Measurements from ENCODE around the gene LRMDA.

- no peak for TF ChIP-seq POLR2A (IDR thresholded peaks at IDR 0.05)
- TF ChIP-seq, protein P1, sequence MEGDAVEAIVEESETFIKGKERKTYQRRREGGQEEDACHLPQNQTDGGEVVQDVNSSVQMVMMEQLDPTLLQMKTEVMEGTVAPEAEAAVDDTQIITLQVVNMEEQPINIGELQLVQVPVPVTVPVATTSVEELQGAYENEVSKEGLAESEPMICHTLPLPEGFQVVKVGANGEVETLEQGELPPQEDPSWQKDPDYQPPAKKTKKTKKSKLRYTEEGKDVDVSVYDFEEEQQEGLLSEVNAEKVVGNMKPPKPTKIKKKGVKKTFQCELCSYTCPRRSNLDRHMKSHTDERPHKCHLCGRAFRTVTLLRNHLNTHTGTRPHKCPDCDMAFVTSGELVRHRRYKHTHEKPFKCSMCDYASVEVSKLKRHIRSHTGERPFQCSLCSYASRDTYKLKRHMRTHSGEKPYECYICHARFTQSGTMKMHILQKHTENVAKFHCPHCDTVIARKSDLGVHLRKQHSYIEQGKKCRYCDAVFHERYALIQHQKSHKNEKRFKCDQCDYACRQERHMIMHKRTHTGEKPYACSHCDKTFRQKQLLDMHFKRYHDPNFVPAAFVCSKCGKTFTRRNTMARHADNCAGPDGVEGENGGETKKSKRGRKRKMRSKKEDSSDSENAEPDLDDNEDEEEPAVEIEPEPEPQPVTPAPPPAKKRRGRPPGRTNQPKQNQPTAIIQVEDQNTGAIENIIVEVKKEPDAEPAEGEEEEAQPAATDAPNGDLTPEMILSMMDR (IDR thresholded peaks at IDR 0.05) = no peak
Observed at GRCh38 chr10:75512203-75512933, 80.9 kb downstream of the LRMDA start.
